ENCODE measurements around the gene GYG2. TPM values are rescaled to one million over a fixed set of nuclear protein-coding genes. Genes with fewer than 3 reads are reported as not detected.
A peak's percentile ranks its signal among the peaks of the same experiment; 100 is the strongest.

Gene GYG2
- total RNA-seq, 1 experiment from 2014 or later: 0.58 TPM

DNA sequence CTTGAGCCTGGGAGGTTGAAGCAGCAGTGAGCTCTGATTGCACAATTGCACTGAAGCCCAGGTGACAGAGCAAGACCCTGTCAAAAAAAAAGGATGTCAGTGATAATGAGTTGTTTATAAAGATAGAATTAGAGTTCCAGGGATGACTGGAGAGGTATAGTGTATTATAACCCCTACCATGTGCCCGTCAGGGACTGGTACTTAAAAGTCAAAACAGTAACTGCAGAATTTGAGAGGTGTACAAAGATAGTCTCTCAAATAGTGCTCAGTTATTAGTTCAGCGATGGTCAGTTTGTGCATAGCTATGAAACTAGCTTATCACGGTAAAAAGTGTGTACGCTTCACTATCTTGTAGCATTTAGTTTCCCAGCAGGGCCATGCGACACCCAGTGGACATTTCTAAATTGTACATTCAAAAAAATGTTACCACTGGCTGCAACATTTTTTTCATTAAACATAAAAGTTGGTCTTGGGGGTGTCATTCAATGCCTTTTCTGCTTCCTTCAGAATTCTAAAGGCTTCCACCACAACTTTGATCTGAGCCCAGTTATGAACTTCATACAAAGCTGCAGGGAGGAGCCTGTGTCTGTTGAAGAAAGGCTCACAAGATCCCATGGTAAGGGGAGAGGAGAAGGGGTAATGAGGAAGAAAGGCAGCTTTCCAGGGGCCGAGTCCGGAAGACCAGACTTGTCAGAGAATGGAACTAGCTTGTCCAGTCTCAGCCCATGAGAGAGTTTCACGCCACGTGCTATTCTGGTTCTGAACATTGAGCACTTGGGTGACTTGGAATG is 9.2 kb upstream of the GYG2 start:
- peak overlapping the region; percentile 67; the same call in 1 of the 2 replicates for H2AFZ ChIP-seq (ENCODE audit: low read length)
- no peaks in the 10 kb centered on the region for H3K27me3 ChIP-seq (ENCODE audit: low read length)
- intact Hi-C loops (cut with micrococcal nuclease): loop anchor here (1.0 kb wide), 1 partner anchor 175 kb away; no protein-coding TSS in a partner anchor
- peak overlapping the region; percentile 31; the same call in 1 of the 2 replicates for H3K4me3 ChIP-seq (ENCODE audit: low read length)
- peak; percentile 64 for DNase-seq
- no peaks in the 10 kb centered on the region for H3K36me3 ChIP-seq (ENCODE audit: low read depth, low read length)
- H3K4me1 ChIP-seq (ENCODE audit: insufficient read depth, low read length): 0 out of 2 replicates have a peak, but pooled peaks cover 3% of the 10 kb centered on the region
- ChIA-PET POLR2A (ENCODE audit: unreplicated experiment) (no interaction called here), CTCF (no interaction called here)
- no peaks in the 10 kb centered on the region for H3F3A ChIP-seq (ENCODE audit: low read length, unreplicated experiment)
- TF ChIP-seq EZH2 (IDR thresholded peaks at IDR 0.05; ENCODE audit: low read length, unreplicated experiment): no peak
- TF ChIP-seq, protein P1, sequence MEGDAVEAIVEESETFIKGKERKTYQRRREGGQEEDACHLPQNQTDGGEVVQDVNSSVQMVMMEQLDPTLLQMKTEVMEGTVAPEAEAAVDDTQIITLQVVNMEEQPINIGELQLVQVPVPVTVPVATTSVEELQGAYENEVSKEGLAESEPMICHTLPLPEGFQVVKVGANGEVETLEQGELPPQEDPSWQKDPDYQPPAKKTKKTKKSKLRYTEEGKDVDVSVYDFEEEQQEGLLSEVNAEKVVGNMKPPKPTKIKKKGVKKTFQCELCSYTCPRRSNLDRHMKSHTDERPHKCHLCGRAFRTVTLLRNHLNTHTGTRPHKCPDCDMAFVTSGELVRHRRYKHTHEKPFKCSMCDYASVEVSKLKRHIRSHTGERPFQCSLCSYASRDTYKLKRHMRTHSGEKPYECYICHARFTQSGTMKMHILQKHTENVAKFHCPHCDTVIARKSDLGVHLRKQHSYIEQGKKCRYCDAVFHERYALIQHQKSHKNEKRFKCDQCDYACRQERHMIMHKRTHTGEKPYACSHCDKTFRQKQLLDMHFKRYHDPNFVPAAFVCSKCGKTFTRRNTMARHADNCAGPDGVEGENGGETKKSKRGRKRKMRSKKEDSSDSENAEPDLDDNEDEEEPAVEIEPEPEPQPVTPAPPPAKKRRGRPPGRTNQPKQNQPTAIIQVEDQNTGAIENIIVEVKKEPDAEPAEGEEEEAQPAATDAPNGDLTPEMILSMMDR (conservative IDR thresholded peaks at IDR 0.05; ENCODE audit: low read depth, low read length): peak; percentile 70
- no peak for TF ChIP-seq EZH2phosphoT487 (IDR thresholded peaks at IDR 0.05; ENCODE audit: borderline replicate concordance, low read length)
- peak; percentile 64 for ATAC-seq
- H3K79me2 ChIP-seq (ENCODE audit: low read length): no peaks in the 10 kb centered on the region
- no peak overlapping the region for H3K27ac ChIP-seq (ENCODE audit: low read length)
- H3K9ac ChIP-seq (ENCODE audit: low read length): no peak overlapping the region
- no peaks in the 10 kb centered on the region for H3K9me2 ChIP-seq (replicated peaks; ENCODE audit: low read length)
- peak overlapping the region; percentile 77 for H3K4me2 ChIP-seq (ENCODE audit: low read length)
- H3K9me3 ChIP-seq (ENCODE audit: low read length): no peaks in the 10 kb centered on the region
- BruUV-seq (replicated peaks): no TSS peak
- no peaks in the 10 kb centered on the region for H4K20me1 ChIP-seq (ENCODE audit: low read length)

DNA sequence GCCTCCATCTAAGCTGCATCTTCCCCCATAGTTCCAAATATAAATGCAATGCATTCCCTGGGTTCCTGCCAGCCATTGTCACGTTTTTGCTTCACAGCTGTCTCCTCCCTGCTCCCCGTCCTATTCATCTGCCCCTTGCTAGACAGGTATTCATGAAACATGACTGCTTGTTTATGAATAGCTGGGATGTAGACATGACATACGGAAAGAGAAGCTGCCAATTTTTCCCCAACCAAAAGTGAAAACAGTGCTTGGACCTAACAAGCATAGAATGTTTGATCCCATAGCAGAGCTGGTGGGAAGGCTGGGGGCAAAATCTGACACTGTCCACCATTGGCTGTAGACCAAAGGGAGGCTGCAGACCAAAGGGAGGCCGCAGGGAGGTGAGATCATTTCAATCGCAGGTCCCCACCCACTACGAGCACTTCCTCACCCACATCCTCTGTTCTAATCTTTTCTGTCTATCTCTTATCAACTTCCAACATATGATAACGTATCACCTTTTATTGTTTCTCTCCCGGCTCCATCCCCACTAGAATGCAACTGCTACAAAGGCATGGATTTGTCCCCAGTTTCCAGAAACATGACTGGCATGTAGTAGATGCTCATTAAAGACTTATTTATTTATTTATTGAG is 8.5 kb upstream of the GYG2 start:
- ATAC-seq (no peak), DNase-seq (no peak)
- TF ChIP-seq EZH2 (IDR thresholded peaks at IDR 0.05; ENCODE audit: low read length, unreplicated experiment): no peak
- TF ChIP-seq EZH2phosphoT487 (IDR thresholded peaks at IDR 0.05; ENCODE audit: borderline replicate concordance, low read length): no peak
- TF ChIP-seq, protein P1 (conservative IDR thresholded peaks at IDR 0.05; ENCODE audit: low read depth, low read length): no peak
- BruUV-seq (replicated peaks): no TSS peak
- Histone ChIP-seq H4K20me1 (ENCODE audit: low read length) (no peaks in the 10 kb centered on the region), H3K9ac (ENCODE audit: low read length) (no peak overlapping the region), H3K9me2 (replicated peaks; ENCODE audit: low read length) (no peaks in the 10 kb centered on the region), H3K27me3 (ENCODE audit: low read length) (no peaks in the 10 kb centered on the region), H3K79me2 (ENCODE audit: low read length) (no peaks in the 10 kb centered on the region), H3K9me3 (ENCODE audit: low read length) (no peaks in the 10 kb centered on the region), H3K4me2 (ENCODE audit: low read length) (no peak overlapping the region), H2AFZ (ENCODE audit: low read length) (no peak overlapping the region), H3K4me1 (ENCODE audit: insufficient read depth, low read length) (0 out of 2 replicates have a peak, but pooled peaks cover 3% of the 10 kb centered on the region), H3K4me3 (ENCODE audit: low read length) (no peak overlapping the region), H3F3A (ENCODE audit: low read length, unreplicated experiment) (no peaks in the 10 kb centered on the region), H3K27ac (ENCODE audit: low read length) (no peak overlapping the region), H3K36me3 (ENCODE audit: low read depth, low read length) (no peaks in the 10 kb centered on the region)
- ChIA-PET CTCF (no interaction called here), POLR2A (ENCODE audit: unreplicated experiment) (no interaction called here)
- intact Hi-C loops (cut with micrococcal nuclease): no loop called here

Measured in PC-3 (cell line).